GM18499 (cell line): ENCODE measurements around the gene LRRC8A.

Experiments used
- ATAC-seq: cut with Tn5 transposase; IDR thresholded peaks from one replicate; pipeline ENCODE4 v1.9.1; 2021; ENCODE audit warnings: moderate number of reproducible peaks; ENCODE audit not compliant: insufficient read depth, unreplicated experiment

The LRRC8A gene

DNA sequence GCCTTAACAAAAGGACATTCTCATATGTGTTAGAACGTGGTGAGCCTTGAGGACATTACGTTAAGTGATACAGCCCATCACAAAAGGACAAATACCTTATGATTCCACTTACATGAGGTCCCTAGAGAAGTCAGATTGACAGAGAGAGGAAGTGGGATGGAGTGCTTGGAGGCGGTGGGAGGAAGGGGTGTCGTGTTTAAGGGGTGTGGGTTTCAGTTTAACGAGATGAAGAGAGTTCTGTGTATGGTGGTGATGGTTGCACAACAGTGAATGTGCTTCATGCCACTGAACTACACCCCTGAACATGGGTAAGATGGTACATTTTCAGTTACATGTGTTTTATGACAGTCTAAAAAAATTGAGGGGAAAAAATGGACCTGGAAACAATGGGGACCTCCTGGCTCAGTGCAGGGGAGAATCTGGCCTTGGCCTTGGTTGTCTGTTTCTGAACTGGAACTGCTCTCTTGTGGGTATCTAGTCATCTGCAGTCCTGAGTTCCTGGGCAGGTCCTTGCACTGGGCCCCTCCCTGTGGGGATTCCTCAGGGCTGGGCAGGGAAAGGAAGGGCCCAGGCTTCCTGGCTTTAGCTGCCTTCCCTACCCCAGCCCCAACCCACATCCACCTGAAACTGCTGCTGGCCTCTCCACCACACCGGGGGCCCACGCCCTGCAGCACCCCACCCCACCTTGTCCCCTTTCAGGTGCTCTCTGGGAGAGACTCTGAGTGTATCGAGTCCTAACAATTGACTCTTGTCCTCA, 17.8 kb downstream of the LRRC8A start:
- ATAC-seq = no peak

DNA sequence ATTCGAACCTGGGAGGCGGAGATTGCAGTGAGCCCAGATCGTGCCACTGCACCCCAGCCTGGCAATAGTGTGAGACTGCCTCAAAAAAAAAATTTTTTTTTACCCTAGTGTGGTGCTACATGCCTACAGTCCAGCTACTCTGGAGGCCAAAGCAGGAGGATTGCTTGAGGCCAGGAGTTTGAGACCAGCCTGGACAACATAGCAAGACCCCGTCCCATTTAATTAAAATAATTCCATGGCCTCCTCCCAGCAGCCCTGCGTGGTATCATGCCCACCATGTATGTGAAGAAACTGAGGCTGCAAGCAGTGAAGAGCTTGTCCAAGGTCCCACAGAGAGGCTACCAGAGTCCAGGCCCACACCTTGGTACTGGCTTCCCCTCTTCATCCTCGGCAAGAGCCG, 19.4 kb downstream of the LRRC8A start:
- no peak for ATAC-seq

DNA sequence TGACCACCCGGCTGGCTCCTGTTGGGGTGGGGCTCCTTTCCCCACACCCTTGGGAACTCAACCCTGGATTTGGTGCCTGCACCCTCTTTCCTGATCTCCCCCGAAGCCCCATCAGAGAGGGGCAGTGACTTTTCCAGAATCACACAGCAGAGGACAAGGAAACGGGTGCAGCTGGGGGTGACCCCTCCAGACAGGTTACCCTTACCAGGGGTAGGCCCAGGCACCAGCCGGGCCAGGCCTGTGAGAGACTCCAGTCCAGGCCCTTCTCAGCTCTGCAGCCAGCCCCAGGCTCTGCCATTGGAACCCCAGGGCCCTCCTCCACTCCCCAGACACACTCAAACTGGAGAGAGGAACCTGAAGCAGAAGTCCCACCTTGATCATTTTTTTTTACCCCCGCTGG, 19.9 kb downstream of the LRRC8A start:
- no peak for ATAC-seq

DNA sequence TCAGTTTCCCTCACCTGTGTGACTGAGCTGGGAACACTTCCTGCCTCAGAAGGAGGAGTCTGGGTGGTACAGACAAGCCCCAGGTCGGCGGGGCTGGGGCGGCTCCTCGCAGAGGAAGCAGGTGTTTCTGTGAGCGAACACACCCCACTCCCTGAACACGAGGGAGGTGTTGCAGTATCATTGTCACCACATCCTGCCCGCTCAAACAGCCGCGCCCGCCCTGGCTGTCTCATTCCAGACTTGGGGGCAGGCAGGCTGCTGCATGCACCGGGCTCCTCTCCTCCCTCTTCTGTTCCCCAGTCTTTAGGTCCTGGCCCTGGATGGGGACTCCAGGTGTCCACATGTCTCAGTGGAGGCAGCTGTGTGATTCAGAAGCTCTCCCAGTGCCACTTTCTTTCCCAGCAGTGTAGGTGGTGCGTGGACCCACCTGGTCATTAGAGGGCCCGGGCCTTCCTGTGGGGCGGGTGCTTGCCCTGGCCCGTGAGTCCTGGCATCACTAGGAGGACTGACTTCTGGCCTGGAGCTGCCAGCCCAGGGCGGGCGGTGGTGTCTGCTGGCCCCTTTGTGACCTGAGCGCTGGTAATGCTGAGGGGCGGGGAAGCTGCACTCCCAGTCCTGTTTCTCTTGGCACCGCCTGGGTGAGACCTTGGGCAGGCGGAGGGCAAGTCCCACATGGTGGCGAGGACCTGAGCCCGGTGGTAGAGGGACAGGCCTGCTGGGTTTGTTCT, 20.6 kb downstream of the LRRC8A start:
- ATAC-seq = peak; percentile 54

DNA sequence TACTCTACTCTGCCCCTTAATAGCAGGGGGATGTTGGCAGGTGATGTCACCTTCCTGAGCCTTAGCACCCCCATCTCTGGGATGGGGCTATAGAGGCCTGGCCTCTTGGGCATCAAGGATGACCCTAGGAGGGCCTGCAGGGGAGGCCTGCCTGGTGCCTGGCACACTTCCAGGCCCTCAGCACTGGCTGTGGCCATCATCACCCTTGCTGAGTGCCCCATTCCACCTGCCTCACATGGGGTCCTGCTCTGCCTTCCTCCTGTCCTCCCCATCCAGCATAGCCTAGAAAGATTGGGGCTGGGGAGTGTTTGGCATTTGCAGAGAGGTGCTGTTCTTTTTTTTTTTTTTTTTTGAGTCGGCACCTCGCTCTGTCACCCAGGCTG, 21.1 kb downstream of the LRRC8A start:
- no peak for ATAC-seq

DNA sequence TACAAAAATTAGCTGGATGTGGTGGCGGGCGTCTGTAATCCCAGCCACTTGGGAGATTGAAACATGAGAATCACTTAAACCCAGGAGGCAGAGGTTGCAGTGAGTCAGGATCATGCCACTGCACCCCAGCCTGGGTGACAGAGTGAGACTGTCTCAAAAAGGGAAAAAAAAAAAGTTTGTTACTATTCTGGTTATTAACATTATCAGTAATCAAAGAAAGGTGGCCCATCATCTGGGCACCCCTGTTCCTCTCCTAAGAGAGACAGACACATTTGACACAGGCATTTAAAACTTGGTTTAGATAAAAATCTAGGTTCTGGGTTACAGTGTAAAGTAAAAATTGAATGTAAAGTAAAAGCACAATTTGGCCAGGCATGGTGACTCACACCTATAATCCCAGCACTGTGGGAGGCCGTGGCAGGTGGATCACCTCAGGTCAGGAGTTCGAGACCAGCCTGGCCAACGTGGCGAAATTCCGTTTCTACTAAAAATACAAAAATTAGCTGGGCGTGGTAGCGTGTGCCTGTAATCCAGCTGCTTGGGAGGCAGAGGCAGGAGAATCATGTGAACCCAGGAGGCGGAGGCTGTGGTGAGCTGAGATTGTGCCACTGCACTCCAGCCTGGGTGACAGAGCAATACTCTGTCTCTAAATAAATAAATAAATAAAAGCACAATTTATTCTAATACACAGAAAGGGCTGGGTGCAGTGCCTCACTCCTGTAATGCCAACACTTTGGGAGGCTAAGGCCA, 22.1 kb downstream of the LRRC8A start:
- ATAC-seq = no peak

DNA sequence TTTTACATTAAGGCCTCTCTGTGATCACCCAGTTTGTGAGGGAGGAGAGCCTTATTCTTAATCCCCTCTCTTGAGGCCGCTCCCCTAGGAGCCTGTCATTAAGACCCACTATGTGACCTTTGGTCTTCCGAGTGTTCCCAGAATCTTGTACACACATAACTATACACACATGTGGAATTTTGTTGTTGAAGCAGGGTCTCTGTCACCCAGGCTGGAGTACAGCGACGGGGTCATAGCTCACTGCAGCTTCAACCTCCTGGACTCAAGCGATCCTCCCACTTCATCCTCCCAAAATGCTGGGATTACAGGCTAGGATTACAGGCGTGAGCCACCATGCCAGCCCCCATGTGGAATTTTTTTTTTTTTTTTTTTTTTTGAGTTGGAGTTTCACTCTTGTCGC, 24.0 kb downstream of the LRRC8A start:
- no peak for ATAC-seq

DNA sequence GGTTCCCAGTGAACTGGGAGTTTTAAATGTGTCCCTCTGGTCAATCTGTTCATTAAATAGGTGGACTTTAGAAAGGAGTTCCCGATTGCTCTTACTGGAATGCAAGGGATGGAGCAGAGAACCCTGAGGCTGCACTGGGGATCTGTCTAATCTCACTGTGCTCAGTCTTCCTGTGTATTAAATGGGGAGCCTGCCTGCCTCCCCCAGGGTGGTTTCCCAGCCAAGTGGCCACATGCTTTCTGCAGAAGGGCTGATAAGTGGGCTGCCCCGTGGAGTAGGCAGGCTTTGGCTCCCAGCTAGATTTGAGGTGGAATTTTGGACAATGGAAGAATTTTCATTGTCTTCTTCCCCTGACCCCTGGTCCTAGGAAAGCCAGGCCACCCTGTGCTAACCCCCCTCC, 24.8 kb downstream of the LRRC8A start:
- ATAC-seq = no peak

DNA sequence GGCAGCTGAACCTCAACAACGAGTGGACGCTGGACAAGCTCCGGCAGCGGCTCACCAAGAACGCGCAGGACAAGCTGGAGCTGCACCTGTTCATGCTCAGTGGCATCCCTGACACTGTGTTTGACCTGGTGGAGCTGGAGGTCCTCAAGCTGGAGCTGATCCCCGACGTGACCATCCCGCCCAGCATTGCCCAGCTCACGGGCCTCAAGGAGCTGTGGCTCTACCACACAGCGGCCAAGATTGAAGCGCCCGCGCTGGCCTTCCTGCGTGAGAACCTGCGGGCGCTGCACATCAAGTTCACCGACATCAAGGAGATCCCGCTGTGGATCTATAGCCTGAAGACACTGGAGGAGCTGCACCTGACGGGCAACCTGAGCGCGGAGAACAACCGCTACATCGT, 26.4 kb downstream of the LRRC8A start:
- ATAC-seq = no peak

DNA sequence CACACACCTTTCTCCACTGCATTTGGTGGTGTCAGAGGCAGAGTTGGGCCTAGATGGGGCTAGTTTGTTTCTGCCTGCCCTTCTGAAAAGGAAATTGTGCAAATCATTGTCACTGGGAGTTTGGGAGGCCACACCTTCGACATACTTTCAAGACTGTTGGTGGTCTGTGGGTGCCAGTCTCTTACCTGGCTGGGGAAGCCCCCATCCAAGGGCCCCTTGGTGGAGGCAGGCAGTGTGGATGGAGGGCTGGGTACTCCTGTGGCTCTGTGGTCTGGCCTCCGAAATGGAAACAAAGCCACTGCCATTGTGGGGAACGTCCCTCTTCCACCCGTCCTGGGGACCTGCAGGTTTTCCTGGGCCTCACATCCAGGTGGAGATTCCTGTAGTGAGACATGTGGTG, 27.9 kb downstream of the LRRC8A start:
- ATAC-seq = no peak

DNA sequence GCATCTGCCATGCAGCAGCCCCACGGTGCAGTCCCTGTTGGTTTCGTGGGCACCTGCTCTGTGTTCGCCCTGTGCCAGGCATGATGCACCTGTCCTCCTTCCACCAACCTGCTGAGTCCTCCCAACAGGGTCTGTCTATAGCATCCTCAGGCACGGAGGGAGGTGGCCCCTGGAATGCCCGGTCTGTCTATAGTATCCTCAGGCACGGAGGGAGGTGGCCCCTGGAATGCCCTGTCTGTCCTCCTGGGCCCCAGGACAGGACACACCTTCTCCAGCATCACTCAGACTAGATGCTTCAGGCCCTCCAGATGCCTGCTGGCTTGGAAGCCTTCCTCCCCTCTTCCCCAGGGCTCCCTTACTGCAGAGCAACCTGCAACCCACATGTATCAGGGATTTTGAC, 29.0 kb downstream of the LRRC8A start:
- no peak for ATAC-seq

DNA sequence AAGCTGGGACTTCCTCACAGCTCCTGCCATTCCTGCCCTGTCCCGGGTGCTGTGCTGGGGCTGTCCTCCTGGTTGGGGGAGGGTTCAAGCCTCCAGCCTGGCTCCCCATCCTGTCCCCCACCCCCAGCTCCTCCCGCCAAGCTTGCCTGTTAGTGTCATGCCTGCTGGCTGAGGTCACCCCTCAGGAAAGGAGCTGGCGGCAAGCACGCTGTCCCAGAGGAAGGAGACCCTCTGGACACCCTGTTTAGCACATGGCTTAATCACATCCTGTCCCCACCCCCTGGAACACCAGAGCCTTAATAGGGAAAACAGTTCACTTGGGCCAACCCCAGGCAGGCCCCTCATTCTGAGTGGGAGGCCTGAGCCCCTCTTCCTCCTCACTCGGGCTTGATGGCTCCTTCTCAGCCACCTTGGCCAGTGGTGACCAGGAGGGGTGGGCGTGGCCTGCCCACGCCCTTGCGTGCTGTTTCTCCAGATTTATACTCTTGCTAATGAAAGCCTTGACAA, 29.6 kb downstream of the LRRC8A start:
- no peak for ATAC-seq

DNA sequence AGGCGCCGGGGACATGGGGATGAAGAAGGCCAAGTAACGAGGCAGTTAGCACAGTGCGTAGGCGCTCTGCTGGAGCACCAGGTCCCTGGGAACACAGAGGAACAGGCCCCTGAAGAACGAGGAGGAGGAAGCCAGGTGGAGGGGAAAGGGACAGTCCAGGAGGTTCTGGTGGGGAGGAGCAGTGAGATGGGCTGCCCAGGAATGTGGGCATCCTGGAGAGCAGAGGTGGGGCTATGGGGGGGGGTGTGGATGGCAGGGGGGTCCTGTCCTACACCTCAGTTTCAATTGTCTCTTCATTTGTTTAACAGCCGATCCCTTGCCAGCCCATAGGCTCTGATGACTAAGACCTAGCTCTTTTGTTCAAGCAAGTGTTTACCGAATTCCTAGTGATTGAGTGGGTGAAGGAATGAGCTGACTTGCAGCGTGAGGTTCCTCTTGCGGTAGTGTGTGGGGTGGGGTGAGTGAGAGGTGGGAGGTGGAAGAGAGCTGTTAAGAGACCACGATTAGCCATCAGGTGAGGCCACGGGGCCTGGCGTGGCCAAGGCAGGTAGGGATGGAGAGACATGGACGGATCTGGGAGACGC, 30.4 kb downstream of the LRRC8A start:
- no peak for ATAC-seq

DNA sequence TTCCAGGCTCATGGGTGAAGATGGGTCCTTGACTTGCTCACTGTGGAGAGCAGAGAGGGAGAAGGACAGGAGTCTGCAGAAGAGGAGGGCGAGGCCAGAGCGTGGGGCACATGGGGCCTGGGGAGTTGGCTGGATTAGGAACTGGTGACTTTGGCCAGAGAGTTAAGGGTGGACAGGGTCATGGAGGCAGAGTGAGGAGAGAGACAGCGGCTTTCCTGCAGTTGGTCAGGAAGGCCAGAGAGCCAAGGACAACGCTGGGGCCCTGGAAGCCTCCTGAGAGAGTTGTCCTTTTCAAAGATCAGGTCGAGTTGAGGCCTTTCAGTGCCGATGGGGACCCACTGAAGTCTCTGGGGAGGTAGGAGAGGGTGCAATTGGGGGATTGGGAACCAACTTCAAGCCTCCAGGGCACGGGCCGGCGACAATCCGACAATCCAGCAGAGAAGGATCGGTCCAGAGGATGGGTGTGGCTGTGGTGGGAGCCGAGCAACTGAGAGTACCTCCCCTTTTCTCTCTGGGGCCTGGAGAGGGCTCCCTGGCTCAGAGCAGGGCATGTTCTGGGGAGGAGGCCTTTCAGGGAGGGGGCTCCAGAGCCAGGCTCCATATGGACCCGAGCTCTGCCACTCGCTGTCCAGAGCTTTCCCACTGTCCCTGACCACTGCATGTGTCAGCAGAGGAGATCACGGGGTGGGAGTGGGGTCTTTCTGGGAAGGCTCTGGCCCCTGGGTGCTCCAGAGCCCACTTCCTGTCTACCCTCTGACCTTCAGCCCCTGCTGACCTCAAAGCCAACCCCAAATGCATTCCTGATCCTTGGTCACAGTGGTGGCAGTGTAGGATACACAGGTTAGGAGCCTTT, 31.3 kb downstream of the LRRC8A start:
- no peak for ATAC-seq

DNA sequence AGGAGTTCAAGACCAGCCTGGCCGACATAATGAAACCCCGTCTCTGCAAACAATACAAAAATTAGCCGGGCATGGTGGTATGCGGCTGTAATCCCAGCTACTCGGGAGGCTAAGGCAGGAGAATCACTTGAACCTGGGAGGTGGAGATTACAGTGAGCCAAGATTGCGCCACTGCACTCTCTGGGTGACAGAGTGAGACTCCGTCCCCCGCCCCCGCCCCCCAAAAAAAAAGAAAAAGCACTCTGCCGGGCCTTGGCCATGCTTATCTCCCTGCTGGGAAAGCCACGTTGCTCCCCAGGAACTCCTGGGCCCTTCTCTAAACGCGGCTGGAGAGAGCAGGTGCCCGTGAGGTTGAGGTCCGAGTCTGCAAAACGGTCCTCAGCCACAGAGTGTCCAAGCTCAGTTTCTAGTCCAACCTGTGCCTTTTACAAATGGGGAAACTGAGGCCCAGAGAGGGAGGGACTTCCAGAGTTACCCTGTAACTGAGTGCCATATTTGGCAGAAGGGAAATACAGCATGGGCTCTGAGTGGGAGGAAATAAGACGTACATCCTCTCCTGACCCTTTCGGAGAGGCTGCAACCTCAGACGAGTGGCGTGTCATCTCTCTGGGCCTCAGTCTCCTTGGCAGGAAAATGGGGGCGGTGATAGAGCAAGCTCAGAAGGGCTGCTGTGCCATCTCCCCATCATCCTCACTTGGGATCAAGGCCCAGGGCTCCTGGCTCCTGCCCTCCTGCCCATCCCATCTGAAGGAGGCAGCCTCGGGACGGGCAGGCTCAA, 32.3 kb downstream of the LRRC8A start:
- ATAC-seq = no peak

DNA sequence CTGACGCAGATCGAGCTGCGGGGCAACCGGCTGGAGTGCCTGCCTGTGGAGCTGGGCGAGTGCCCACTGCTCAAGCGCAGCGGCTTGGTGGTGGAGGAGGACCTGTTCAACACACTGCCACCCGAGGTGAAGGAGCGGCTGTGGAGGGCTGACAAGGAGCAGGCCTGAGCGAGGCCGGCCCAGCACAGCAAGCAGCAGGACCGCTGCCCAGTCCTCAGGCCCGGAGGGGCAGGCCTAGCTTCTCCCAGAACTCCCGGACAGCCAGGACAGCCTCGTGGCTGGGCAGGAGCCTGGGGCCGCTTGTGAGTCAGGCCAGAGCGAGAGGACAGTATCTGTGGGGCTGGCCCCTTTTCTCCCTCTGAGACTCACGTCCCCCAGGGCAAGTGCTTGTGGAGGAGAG, 34.3 kb downstream of the LRRC8A start:
- no peak for ATAC-seq

DNA sequence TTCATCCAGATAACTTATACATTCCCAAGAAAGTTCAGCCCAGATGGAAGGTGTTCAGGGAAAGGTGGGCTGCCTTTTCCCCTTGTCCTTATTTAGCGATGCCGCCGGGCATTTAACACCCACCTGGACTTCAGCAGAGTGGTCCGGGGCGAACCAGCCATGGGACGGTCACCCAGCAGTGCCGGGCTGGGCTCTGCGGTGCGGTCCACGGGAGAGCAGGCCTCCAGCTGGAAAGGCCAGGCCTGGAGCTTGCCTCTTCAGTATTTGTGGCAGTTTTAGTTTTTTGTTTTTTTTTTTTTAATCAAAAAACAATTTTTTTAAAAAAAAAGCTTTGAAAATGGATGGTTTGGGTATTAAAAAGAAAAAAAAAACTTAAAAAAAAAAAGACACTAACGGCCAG, 34.8 kb downstream of the LRRC8A start:
- ATAC-seq = no peak

DNA sequence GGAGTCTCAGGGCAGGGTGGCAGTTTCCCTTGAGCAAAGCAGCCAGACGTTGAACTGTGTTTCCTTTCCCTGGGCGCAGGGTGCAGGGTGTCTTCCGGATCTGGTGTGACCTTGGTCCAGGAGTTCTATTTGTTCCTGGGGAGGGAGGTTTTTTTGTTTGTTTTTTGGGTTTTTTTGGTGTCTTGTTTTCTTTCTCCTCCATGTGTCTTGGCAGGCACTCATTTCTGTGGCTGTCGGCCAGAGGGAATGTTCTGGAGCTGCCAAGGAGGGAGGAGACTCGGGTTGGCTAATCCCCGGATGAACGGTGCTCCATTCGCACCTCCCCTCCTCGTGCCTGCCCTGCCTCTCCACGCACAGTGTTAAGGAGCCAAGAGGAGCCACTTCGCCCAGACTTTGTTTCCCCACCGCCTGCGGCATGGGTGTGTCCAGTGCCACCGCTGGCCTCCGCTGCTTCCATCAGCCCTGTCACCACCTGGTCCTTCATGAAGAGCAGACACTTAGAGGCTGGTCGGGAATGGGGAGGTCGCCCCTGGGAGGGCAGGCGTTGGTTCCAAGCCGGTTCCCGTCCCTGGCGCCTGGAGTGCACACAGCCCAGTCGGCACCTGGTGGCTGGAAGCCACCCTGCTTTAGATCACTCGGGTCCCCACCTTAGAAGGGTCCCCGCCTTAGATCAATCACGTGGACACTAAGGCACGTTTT, 35.4 kb downstream of the LRRC8A start:
- no peak for ATAC-seq

DNA sequence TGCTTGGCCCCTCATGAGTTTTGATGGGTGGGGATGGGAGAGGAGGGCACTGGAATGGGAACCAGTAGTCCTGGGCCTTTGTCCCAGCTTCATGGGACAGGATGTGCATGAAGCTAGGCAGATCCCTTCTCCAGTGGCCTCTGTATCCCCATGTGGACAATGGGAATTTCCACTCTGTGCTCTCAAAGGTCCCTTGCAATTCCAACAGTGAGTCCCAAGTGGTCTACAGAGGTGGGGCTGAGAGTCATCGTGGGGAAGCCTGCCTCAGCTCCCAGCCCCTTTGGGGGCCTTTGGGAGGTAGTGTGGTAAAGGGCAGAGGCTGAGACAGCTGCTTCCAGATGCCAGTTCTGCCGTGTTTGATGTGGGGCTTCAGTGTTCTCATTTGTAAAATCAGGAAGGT, 37.0 kb downstream of the LRRC8A start:
- no peak for ATAC-seq
